GM19193 (cell line): Measurements from ENCODE around the gene GRIA4.

ENCODE experiments used
- POLR2A ChIP-seq: IDR thresholded peaks from 4 replicates; pipeline ENCODE4 v1.6.1; 2011; ENCODE audit not compliant: insufficient read depth, insufficient read length; ENCODE audit errors: extremely low read depth

The GRIA4 gene

DNA sequence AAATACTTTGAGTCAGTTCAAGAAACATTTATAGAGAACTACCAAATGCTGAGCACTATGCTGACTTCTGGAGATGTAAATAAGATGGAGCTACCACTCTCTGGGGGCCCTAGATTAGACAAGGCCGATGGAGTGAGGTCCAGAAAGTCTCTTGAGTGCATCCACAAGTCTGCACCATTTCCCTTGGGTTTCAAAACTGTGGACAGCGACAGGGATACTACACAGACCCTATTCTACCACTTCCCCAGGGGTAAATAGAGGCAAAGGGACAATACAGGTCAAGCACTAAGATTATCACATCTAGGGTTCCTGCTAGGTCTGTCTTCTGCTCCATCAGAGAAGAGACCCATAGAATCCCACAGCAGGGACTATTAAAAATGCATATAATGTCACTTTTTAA is 183.2 kb downstream of the GRIA4 start:
- TF ChIP-seq POLR2A, result no peak

DNA sequence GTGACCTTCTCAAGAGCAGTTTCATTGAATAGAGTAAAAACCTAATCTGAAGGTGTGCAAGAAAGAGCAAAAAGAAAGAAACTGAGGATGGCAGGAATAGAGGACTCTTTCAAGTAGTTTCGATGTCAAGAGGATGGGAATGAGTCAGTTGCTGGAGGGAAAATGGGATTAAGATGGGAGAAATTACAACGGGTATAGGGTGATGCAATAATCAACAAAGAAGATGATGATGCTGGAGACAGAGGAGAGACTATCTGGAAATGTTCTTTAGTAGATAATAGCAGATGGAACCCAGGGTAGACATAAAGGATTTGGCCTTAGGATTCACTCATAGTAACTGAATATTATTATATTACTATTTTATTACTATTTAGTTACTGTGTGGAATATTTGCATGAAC is 189.4 kb downstream of the GRIA4 start:
- no peak for TF ChIP-seq POLR2A

DNA sequence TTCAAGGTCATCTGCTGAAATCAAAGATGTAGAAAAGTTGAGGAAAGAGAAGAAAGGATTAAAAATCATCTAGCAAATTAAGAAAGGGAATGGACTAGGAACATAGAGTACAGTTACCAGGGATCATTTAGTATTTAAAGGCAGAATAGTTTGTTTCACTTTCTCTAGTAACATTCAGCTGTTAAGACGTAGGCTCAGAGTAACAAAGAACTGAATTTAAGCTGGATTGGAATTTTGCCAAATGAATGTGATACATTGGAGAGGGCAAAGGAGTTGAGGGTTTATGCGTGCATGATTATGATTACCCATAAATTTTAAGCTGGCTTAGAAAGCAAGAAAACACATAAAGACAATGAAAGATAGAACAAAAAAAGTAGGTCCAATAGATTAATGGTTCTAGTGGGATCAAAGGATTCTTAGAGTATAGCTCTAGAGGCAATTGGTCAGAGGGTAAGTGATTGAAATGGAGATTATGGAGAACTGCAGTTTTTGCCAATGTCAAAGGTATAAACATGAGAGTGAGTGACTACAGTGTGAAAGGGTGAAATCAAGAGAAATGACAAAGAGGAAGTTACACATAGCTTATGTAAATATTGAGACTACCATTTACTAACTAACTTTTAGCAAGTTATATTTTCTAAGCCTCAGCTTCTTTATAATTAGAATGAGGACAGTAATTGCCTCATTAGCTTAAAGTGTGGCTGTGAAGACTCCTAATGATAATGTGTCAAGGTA is 190.0 kb downstream of the GRIA4 start:
- TF ChIP-seq POLR2A, result no peak

DNA sequence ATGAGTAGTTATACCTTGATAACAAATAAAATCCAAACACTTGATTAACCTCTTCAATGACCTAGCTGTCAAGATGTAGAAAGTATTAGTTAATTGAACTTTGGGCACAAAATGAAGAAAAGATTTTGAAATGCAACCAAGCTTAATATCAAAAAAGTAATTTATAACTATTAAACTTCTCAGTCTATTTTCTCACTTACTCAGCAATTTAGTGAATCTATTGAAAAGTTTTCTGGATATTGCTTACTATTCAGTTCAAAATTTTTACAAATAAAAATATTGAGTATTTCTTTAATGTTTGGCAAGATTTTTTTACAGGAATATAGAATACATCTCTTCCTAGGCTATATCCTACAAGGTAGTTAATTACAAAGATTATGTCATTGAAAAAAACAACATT is 192.5 kb downstream of the GRIA4 start:
- TF ChIP-seq POLR2A, result no peak

DNA sequence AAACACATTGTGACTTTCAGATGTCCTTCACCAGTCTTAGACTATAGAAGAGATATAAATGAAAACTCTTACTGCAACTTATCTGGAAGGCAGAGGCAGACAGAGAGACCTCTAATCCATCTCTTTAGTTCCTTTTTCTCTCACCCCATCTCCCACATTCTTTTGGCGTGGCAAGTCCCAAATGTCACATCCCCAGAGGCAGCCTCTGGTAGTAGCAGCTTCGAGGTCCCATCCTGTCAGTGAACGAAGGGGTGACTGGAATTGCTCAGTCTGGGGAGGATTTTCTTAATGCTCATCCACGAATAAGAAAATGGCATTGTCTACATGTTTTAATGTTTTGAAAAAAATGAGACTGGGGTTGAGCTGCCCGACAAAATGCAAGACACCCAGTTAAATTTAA is 201.4 kb downstream of the GRIA4 start:
- TF ChIP-seq POLR2A, result no peak

DNA sequence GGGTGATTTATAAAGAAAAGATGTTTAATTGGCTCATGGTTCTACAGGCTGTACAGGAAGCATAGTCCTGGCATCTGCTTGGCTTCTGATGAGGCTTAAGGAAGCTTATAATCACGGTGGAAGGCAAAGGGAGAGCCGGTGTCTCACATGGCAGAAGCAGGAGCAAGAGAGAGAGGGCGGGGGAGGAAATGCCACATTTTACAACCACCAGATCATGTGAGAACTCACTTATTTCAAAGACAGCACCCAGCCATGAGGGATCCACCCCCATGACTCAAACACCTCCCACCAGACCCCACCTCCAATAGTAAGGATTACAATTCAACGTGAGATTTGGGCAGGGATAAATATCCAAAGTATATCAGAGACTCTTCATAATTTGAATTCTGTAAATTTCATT is 211.5 kb downstream of the GRIA4 start:
- TF ChIP-seq POLR2A, result no peak

DNA sequence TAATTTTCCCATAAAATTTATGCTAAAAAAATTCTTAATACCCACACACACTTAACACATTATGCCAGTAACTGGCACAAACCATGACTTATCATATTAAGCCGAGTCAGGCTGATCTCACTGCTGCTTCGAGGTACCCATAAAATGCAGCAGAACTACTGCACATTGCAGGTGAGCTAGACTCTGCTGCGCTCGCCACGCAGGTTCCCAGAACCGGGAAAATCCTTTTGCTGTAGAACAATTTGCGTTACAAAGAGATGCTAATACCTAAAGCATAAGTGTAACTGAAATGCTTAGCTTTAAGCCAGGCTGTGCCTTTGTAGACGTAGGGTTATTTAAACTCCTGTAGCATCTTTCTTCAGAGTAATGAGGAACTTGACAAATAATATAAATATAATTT is 211.9 kb downstream of the GRIA4 start:
- no peak for TF ChIP-seq POLR2A

DNA sequence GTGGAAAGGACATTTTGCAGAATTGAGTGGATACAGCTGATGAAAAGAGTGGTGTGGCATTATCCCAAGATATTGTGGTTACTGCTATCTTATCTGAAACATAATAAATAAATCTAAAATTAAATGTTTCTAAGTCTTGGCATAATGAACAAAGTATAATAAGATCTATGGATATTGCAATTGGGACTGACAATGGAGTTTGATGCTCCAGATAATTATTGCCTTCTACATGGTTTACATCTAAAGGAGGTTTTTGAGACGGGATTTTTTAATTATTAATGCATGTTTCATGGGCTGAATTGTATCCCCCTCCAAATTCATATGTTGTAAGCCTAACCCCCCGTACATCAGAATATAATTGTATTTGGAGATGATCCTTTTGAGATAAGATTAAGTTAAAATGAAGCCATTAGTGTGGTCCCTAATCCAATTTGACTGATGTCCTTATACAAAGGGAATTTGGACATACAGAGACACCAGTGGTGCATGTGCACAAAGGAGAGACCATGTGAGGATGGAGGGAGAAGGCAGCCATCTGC is 213.7 kb downstream of the GRIA4 start:
- no peak for TF ChIP-seq POLR2A

DNA sequence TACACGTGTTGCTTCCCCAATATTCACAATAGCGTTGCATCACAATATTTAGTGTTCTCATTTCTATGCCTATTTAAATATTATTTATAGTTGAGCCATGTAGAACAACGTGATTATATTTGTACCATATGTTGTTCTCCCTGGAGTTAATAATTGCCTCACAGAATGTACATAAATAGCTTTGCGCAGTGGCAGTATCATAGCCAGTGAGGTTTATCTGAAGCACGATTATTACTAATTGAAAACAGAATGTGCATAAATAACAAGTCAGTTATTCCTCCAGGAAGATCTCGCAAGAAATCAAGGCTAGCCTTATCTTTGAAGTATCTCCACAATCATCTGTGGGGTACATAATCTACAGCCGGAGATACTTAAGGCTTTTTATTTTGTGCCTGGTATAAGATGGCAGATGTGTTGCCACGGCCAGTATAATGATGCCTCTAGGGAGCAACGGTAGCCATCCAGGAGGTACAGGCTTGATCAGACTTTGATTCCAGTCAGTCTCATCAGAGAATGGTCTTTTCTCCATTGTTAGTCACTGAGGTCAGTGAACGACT is 214.7 kb downstream of the GRIA4 start:
- no peak for TF ChIP-seq POLR2A

DNA sequence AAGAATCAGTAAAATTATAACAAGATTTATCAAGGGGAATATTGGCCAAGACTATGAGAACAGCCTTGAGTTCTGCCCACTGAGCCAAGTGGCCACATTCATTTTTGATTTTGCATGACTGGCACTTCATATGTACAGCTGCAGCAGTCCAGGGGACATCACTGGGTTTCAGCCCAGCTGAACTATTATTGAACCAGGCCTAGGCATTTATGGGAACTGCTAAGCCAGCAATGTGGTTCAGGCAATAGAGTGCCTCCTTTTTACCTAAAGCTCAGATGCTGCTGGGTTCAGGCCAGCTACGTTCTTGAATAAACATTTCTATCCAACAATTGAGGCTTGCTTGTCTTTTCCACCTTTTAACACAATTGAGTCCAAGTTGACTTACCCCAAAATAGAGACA is 215.3 kb downstream of the GRIA4 start:
- TF ChIP-seq POLR2A, result no peak

DNA sequence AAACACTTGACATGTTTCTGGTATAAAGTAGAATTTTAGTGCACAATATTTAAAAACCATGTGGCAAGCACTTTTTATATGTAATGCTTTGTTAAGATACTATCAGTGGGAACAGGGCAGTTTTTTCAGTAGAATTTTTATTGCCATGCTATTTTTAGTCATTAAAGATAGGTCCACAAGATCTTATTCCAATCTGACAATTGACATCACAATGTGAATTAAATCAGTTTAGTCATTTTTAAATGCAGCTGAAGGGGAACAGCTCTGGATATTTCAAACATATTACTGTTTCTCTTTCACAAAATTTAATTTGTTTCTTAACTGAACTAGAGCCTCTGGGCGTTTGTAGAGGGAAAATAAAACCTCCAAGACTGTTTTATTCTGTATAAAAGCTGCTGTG is 218.0 kb downstream of the GRIA4 start:
- no peak for TF ChIP-seq POLR2A

DNA sequence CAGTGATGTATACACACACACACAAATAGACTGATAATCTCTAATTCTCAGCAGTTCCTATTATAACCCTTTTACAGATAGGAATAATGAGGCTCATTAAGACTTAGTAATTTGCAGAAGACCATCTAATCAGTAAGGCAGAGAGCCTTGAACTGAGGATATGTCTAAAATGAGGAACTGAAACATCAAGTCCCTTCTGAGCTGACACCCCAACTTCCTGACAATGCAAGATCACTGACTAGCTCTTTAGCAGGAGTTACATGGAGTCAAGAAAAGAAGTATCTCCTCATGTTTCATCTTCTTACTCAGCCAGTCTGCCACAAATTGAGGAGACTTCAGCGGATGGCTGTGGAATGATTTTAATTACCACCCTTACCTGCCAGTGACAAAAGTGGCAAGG is 219.2 kb downstream of the GRIA4 start:
- TF ChIP-seq POLR2A, result no peak

DNA sequence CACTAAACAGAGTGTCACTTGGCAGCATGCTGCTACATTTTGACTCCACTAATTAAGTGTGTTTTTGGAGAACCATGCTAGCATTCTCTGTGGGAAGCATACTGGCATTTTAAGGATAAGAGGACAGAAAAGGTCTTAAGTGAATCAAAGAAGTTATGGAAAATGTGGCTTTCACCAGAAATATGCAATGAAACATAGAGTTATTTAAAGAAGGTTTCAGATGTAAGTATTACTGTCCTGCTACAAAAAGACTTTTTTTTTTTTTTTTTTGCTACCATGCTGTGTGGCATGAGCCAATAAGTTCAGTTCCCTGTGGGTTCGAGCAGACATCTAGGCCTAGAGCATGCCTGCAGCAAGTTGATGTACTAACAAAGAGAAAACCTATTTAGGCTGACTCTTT is 224.6 kb downstream of the GRIA4 start:
- TF ChIP-seq POLR2A, result no peak

DNA sequence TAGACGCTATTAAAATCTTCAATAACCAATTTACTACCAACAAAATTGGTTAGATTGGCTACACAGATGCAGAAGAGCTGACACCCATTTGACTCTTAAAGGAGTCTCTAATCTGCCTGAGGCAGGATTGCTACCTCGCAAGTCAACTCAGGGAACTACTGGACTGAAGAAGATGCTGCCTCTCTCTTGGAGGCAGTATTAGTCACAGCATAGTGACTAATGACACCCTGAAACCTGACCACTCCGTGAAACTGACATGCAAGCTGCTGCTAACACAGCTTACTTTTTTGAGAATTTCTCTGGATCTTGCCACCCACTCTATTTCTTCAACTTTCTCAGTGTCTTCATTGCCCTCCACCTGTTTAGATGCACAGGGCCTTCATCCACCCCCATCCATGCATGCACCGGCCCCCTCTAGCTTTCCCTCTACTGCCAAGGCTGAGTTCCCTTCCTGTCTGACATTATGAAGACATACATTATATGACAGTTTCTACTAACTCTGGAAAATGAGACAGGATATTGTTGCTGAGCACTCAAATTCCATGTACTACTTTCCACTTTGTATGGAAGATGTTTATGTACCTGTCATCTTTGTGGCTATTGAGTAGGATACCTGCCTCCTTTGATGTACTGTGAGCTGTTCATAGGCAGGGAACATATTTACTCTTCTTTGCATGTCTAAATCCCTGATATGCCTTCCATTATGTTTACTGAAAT is 229.0 kb downstream of the GRIA4 start:
- no peak for TF ChIP-seq POLR2A

DNA sequence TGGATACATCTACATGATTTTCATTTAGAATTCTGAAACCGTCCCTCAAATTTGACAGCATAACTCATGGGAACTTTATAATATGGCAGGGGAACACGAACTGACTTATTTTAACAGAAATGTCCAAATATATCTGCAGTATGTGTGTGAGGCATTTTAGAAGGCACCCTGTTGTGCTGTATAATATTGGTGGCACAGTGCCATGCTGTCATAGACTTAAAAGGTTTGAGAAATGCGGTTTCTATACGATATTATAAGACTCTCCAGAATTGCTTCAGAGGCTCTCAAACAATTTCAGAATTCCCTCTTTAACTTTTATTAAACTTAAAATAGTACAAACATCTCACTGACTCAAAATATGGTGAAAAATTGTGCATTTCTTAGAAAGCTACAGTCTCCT is 230.5 kb downstream of the GRIA4 start:
- TF ChIP-seq POLR2A, result no peak

DNA sequence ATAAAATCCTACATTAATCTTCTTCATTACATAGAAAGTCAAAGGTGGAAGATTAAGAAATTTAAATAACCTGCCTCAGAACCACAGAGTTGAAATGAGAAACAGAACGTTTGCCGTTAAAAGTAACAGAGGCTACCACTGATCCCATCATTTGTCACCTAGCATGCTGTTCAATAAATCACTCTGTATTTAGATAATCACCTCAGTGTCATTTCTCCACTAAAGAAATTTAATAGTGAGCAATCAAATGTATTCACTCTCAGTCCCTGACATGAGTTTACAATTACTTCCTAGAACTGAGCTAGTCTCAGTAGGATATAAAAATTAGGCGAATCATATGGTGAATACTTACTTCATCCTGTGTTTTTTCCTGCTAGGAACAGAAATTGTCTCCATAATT is 242.5 kb downstream of the GRIA4 start:
- TF ChIP-seq POLR2A, result no peak
